HepG2 (cell line): Measurements from ENCODE around the gene MX2. TPM values are rescaled to one million over a fixed set of nuclear protein-coding genes. Genes with fewer than 3 reads are reported as not detected.
A peak's percentile ranks its signal among the peaks of the same experiment; 100 is the strongest.

ENCODE experiments used
- ATAC-seq: fragments of 200-7000 bp; cut with Tn5 transposase; 3 replicates; pipeline ENCODE4 v1.9.1; 2020; ENCODE audit warnings: mild to moderate bottlenecking, moderate library complexity
- BruUV-seq: library from RNA; stranded (reverse); fragments of 400-500 nt; replicated peaks from 2 replicates; lab custom pipeline; 2021; lab: Mats Ljungman, UMichigan
- CTCF ChIA-PET: fragments of 300-600 bp; formaldehyde crosslinking; extraction: SDS; loops from one replicate; lab custom pipeline; 2021; ENCODE audit warnings: low total read pairs, inconsistent platforms, low intra/inter-chr PET ratio; lab: Yijun Ruan, JAX
- POLR2A ChIA-PET: fragments of 350-600 bp; sonication (Branson Sonifier 250); formaldehyde crosslinking; loops from one replicate; lab custom pipeline; 2020; ENCODE audit warnings: antibody characterized with exemption, inconsistent platforms; lab: Yijun Ruan, JAX
- DNase-seq: peaks from one replicate; pipeline ENCODE4 v3.0.0-alpha.2; 2015; ENCODE audit warnings: low spot score
- FAIRE-seq: peaks from 3 replicates; lab custom pipeline; 2011; peaks lifted over from hg19 to GRCh38; lab: Jason Lieb, UNC
- H2AFZ ChIP-seq: one replicate; pipeline ENCODE4 v1.6.1; 2011; ENCODE audit warnings: low read length, inconsistent platforms
- H3K27ac ChIP-seq: fragments of 300-600 bp; 3 replicates; pipeline ENCODE4 v1.8.0; 2011; ENCODE audit warnings: mixed run types, mild to moderate bottlenecking, mixed read lengths, low read length, inconsistent platforms; ENCODE audit not compliant: insufficient read depth; ENCODE audit errors: extremely low read length
- H3K27me3 ChIP-seq, 2 experiments: fragments of 200-600 bp in 1 of 2; 2 replicates in 1 of 2; 3 replicates in 1 of 2; pipeline versions ENCODE4 v1.6.0 to v1.8.0; 2011; ENCODE audit warnings: low read length in 2 of 2, mild to moderate bottlenecking in 2 of 2, moderate library complexity in 2 of 2, inconsistent platforms in 1 of 2; ENCODE audit not compliant: insufficient read depth in 2 of 2, control insufficient read depth in 1 of 2
- H3K36me3 ChIP-seq, 2 experiments: fragments of 200-600 bp in 1 of 2; replicated peaks in 1 of 2; 2 replicates in 1 of 2; 3 replicates in 1 of 2; pipeline versions ENCODE4 v1.5.1 to v1.8.0; 2011; ENCODE audit warnings: low read length in 2 of 2, inconsistent platforms in 1 of 2; ENCODE audit not compliant: insufficient read depth in 2 of 2, control insufficient read depth in 1 of 2
- H3K4me1 ChIP-seq: 2 replicates; pipeline ENCODE4 v1.5.1; 2012; ENCODE audit warnings: low read length, inconsistent platforms; ENCODE audit not compliant: insufficient read depth
- H3K4me2 ChIP-seq: 2 replicates; pipeline ENCODE4 v1.6.0; 2011; ENCODE audit warnings: low read depth, low read length, inconsistent platforms
- H3K4me3 ChIP-seq, 3 experiments: fragments of 200-600 bp in 1 of 3; sonication (generic), shearing (Covaris generic) in 1 of 3; replicated peaks in 1 of 3; 2 replicates each; pipeline ENCODE4 v1.5.1; 2011 to 2016; ENCODE audit warnings: low read length in 3 of 3, inconsistent platforms in 2 of 3, low read depth in 2 of 3, mild to moderate bottlenecking in 2 of 3, control low read depth in 1 of 3, mixed read lengths in 1 of 3; ENCODE audit not compliant: insufficient read depth in 1 of 3
- H3K79me2 ChIP-seq: one replicate; pipeline ENCODE4 v1.6.1; 2011; ENCODE audit warnings: low read length, inconsistent platforms; ENCODE audit not compliant: insufficient read depth
- H3K9ac ChIP-seq: 2 replicates; pipeline ENCODE4 v1.6.0; 2011; ENCODE audit warnings: mild to moderate bottlenecking, low read depth, low read length, inconsistent platforms; ENCODE audit not compliant: insufficient read depth
- H3K9me3 ChIP-seq: 2 replicates; pipeline ENCODE4 v1.5.1; 2012; ENCODE audit warnings: mild to moderate bottlenecking, low read length
- H4K20me1 ChIP-seq: 2 replicates; pipeline ENCODE4 v1.6.0; 2011; ENCODE audit warnings: inconsistent platforms, mild to moderate bottlenecking, low read length, moderate library complexity; ENCODE audit not compliant: insufficient read depth
- CENPT ChIP-seq: sonication (generic); formaldehyde crosslinking; IDR thresholded peaks from 2 replicates; pipeline ENCODE4 v1.8.0; 2022; ENCODE audit warnings: low read depth, mild to moderate bottlenecking, moderate library complexity, missing genetic modification reagents
- PAXIP1 ChIP-seq: sonication (generic); formaldehyde crosslinking; conservative IDR thresholded peaks from 2 replicates; pipeline ENCODE4 v1.4.0; 2020; ENCODE audit warnings: mild to moderate bottlenecking, missing genetic modification reagents, moderate library complexity
- RFX5 ChIP-seq: IDR thresholded peaks from 2 replicates; pipeline ENCODE4 v1.6.1; 2011; ENCODE audit warnings: low read depth, low read length, improper control_type of control experiment
- TOPORS ChIP-seq: sonication (generic); formaldehyde crosslinking; IDR thresholded peaks from 2 replicates; pipeline ENCODE4 v1.8.0; 2023; ENCODE audit warnings: mild to moderate bottlenecking, missing genetic modification reagents
- ZNF136 ChIP-seq: sonication (generic); formaldehyde crosslinking; IDR thresholded peaks from 2 replicates; pipeline ENCODE4 v1.8.1; 2022; ENCODE audit warnings: low read depth, mild to moderate bottlenecking, moderate library complexity, missing genetic modification reagents
- ZNF362 ChIP-seq: sonication (generic); formaldehyde crosslinking; IDR thresholded peaks from 2 replicates; pipeline ENCODE4 v1.4.0; 2020; ENCODE audit warnings: missing genetic modification reagents, mild to moderate bottlenecking, borderline replicate concordance
- ZNF557 ChIP-seq: sonication (generic); formaldehyde crosslinking; IDR thresholded peaks from 2 replicates; pipeline ENCODE4 v1.4.0; 2020; ENCODE audit warnings: missing genetic modification reagents
- WGBS: methylation state at CpG from one replicate; pipeline ENCODE4 v1.1.6; 2017; ENCODE audit warnings: low lambda C conversion rate; 5-methylcytosine and 5-hydroxymethylcytosine counted together
- in situ Hi-C: cut with HindIII; loops from 2 replicates; pipeline ENCODE4 v1.10.0; 2017; ENCODE audit warnings: low pct_unique_long_range_greater_than_20kb; ENCODE audit not compliant: extremely low pct_ligation_motif_present
- intact Hi-C: fragments of 100-400 bp; cut with micrococcal nuclease; formaldehyde crosslinking; loops from one replicate; pipeline ENCODE4 v1.10.0; 2022; ENCODE audit not compliant: unreplicated experiment
- polyA plus RNA-seq, 8 experiments: library from polyadenylated mRNA; depleted of rRNA in 3 of 8; stranded (reverse) in 7 of 8; unstranded in 1 of 8; fragments of >200 nt; fragmentation: Illumina TruSeq in 4 of 8; extraction: Trizol in 4 of 8; gene quantifications; 2 replicates each; pipeline versions ENCODE4 v1.2.1 to v1.2.3, GENCODE V29; 2011 to 2016; ENCODE audit warnings: low read depth in 4 of 8, missing spikeins in 1 of 8, mixed read lengths in 1 of 8; ENCODE audit not compliant: insufficient read depth in 1 of 8
- total RNA-seq, 5 experiments: library from RNA; depleted of rRNA; stranded (reverse); fragments of >200 nt; fragmentation: Illumina TruSeq; extraction: Trizol; gene quantifications; 2 replicates each; pipeline ENCODE4 v1.2.3, GENCODE V29; 2016; ENCODE audit warnings: low read depth in 1 of 5
- TF ChIP-seq, protein P1 (sequence below): sonication (generic); formaldehyde crosslinking; IDR thresholded peaks from 2 replicates; pipeline ENCODE4 v1.8.0; 2022; ENCODE audit warnings: missing genetic modification reagents, mild to moderate bottlenecking, moderate library complexity, borderline replicate concordance
- TF ChIP-seq, protein P2 (sequence below): sonication (generic); formaldehyde crosslinking; IDR thresholded peaks from 2 replicates; pipeline ENCODE4 v1.8.0; 2022; ENCODE audit warnings: mild to moderate bottlenecking, missing genetic modification reagents, moderate library complexity

The MX2 gene
- total and polyA plus RNA-seq, 2 of the 13 experiments (the other 11 are each of a cell fraction or from before 2014, with no cell fraction given): 24.0 to 35.7 TPM

DNA sequence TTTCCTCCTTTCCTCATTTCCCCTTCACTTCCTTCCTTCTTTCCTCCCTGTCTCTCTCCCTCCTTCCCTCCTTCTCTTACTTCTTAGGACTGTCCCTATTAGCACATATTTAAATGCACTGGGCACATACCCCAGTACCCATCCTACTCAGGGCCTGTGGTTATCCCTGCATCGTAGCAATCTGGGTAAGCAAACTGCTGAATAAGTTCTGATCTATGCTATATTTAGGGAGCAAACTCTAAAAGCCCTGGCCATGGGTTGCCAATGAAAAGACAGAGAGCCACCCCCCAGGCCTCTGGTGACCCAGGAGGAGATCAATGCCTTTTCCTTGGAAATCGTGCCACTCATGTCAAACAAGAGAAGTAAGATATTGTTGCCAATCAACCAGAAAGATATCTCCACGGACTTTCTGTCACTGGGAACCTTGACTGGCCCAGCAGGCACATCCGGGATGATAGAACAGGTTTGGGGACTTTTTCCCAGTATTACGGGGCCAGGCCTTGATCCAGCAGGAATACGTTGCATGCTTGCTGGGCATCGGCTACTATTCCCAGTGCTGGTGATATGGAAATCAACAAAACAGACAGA, 39.8 kb upstream of the MX2 start (continued):
- TF ChIP-seq, protein P1, sequence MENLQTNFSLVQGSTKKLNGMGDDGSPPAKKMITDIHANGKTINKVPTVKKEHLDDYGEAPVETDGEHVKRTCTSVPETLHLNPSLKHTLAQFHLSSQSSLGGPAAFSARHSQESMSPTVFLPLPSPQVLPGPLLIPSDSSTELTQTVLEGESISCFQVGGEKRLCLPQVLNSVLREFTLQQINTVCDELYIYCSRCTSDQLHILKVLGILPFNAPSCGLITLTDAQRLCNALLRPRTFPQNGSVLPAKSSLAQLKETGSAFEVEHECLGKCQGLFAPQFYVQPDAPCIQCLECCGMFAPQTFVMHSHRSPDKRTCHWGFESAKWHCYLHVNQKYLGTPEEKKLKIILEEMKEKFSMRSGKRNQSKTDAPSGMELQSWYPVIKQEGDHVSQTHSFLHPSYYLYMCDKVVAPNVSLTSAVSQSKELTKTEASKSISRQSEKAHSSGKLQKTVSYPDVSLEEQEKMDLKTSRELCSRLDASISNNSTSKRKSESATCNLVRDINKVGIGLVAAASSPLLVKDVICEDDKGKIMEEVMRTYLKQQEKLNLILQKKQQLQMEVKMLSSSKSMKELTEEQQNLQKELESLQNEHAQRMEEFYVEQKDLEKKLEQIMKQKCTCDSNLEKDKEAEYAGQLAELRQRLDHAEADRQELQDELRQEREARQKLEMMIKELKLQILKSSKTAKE (CRISPR knock-in tag): no peak

- ChIA-PET POLR2A (interaction anchor here (0.6 to 8.6 kb wide), 21 partner anchors 9 to 441 kb away, joined by 3 to 105 read pairs (median 5); partner anchors contain the start of gene MX2), CTCF (interaction anchor here (1.8 kb wide), 1 partner anchor 40 kb away, joined by 3 read pairs; no protein-coding TSS in a partner anchor)
- H3K27me3 ChIP-seq: no peaks in the 10 kb centered on the region
- peak overlapping the region; percentile 76 for H3K9ac ChIP-seq
- peaks cover 0 to 6% of the 10 kb centered on the region in 2 experiments; a peak in 1 of 5 replicates for H3K36me3 ChIP-seq
- WGBS: 0% methylated on average over 14 of the region's 23 CpGs
- intact Hi-C loops: loop anchor here (1.0 to 2.0 kb wide), 3 partner anchors 38 to 44 kb away; no protein-coding TSS in a partner anchor
- H4K20me1 ChIP-seq: no peaks in the 10 kb centered on the region
- ATAC-seq (peak; percentile 89), FAIRE-seq (peak; percentile 99), DNase-seq (peak; percentile 99)
- H2AFZ ChIP-seq: peak overlapping the region; percentile 0
- peak overlapping the region; percentile 97 for H3K4me2 ChIP-seq
- BruUV-seq: no TSS peak
- H3K9me3 ChIP-seq: no peaks in the 10 kb centered on the region
- in situ Hi-C loops: no loop called here
- H3K79me2 ChIP-seq: peaks cover 32% of the 10 kb centered on the region
- peak overlapping the region; percentile 38 to 69 (median 40) for H3K4me3 ChIP-seq
- H3K4me1 ChIP-seq: peaks cover 97% of the 10 kb centered on the region
- H3K27ac ChIP-seq: peak overlapping the region; percentile 96
- TF ChIP-seq PAXIP1: peak; percentile 96
- no peak for TF ChIP-seq RFX5
- TF ChIP-seq ZNF136: no peak
- TF ChIP-seq ZNF557 (CRISPR knock-in tag): no peak
- TF ChIP-seq ZNF362 (CRISPR knock-in tag): peak; percentile 68; the same call in 1 of the 2 replicates
- TF ChIP-seq, protein P2, sequence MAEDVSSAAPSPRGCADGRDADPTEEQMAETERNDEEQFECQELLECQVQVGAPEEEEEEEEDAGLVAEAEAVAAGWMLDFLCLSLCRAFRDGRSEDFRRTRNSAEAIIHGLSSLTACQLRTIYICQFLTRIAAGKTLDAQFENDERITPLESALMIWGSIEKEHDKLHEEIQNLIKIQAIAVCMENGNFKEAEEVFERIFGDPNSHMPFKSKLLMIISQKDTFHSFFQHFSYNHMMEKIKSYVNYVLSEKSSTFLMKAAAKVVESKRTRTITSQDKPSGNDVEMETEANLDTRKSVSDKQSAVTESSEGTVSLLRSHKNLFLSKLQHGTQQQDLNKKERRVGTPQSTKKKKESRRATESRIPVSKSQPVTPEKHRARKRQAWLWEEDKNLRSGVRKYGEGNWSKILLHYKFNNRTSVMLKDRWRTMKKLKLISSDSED (CRISPR knock-in tag): no peak
- peak; percentile 70; the same call in 1 of the 2 replicates for TF ChIP-seq CENPT (CRISPR knock-in tag)
- peak; percentile 78 for TF ChIP-seq TOPORS (CRISPR knock-in tag)
Measured at GRCh38 chr21:41322496-41323382, 39.1 kb upstream of the MX2 start.
